A549 (cell line): ENCODE data around the gene TMPRSS2. TPM values are rescaled to one million over a fixed set of nuclear protein-coding genes. Genes with fewer than 3 reads are reported as not detected.

ENCODE experiments used
- ATAC-seq, 2 experiments: fragments of 200-7000 bp in 1 of 2; fragments of >200 bp in 1 of 2; cut with Nextera tagmentation in 1 of 2; cut with Tn5 transposase in 1 of 2; 3 replicates each; pipeline versions ENCODE4 v1.8.0 to v1.9.1; 2018 to 2020; ENCODE audit warnings: mild to moderate bottlenecking in 1 of 2, moderate library complexity in 1 of 2
- CTCF ChIA-PET: fragments of 300-600 bp; sonication (Branson Sonifier 250); formaldehyde crosslinking; extraction: SDS; loops from one replicate; lab custom pipeline; 2021; ENCODE audit warnings: antibody characterized with exemption, inconsistent platforms; lab: Yijun Ruan, JAX
- POLR2A ChIA-PET: fragments of 350-600 bp; formaldehyde crosslinking; extraction: SDS; loops from one replicate; lab custom pipeline; 2021; ENCODE audit warnings: antibody characterized with exemption, inconsistent platforms; lab: Yijun Ruan, JAX
- DNase-seq, 2 experiments: peaks; one replicate each; pipeline versions ENCODE4 v3.0.0 to v3.0.0-alpha.2; 2011 to 2016; ENCODE audit warnings: low read depth in 1 of 2, low spot score in 1 of 2
- FAIRE-seq: peaks from 2 replicates; lab custom pipeline; 2011; peaks lifted over from hg19 to GRCh38; lab: Jason Lieb, UNC
- H3K27ac ChIP-seq, 2 experiments: fragments of >200 bp; sonication (Bioruptor Twin); formaldehyde crosslinking; 3 replicates each; pipeline ENCODE4 v1.5.1; 2016 to 2017
- H3K4me1 ChIP-seq: fragments of >200 bp; sonication (Bioruptor Twin); formaldehyde crosslinking; 3 replicates; pipeline ENCODE4 v1.6.1; 2016
- H3K4me2 ChIP-seq: fragments of >200 bp; sonication (Bioruptor Twin); formaldehyde crosslinking; 3 replicates; pipeline ENCODE4 v1.6.1; 2016
- H3K4me3 ChIP-seq: fragments of >200 bp; sonication (Bioruptor Twin); formaldehyde crosslinking; 3 replicates; pipeline ENCODE4 v1.5.1; 2016
- H3K9me3 ChIP-seq: fragments of >200 bp; sonication (Bioruptor Twin); formaldehyde crosslinking; 3 replicates; pipeline ENCODE4 v1.6.1; 2016
- BHLHE40 ChIP-seq: IDR thresholded peaks from 2 replicates; pipeline ENCODE4 v1.6.1; 2012; ENCODE audit warnings: low read depth, low read length, inconsistent platforms
- CBX8 ChIP-seq: fragments of 200-600 bp; sonication (generic); IDR thresholded peaks from 2 replicates; pipeline ENCODE4 v1.6.1; 2016
- CHD4 ChIP-seq: fragments of 200-600 bp; sonication (generic); IDR thresholded peaks from 2 replicates; pipeline ENCODE4 v1.6.1; 2016; ENCODE audit warnings: antibody characterized with exemption, mild to moderate bottlenecking, borderline replicate concordance
- EHMT2 ChIP-seq: fragments of 200-600 bp; sonication (generic); IDR thresholded peaks from 2 replicates; pipeline ENCODE4 v1.6.1; 2016; ENCODE audit warnings: antibody characterized with exemption, low read depth, mild to moderate bottlenecking, moderate library complexity
- FOXS1 ChIP-seq: fragments of 250-450 bp; sonication (Bioruptor Pico); IDR thresholded peaks from 2 replicates; pipeline ENCODE4 v1.5.0; 2020; ENCODE audit warnings: mild to moderate bottlenecking, moderate library complexity
- HEYL ChIP-seq: fragments of 250-450 bp; sonication (Bioruptor Pico); IDR thresholded peaks from 2 replicates; pipeline ENCODE4 v1.8.0; 2021; ENCODE audit warnings: mild to moderate bottlenecking, moderate library complexity
- HOXB5 ChIP-seq: fragments of 250-450 bp; sonication (Bioruptor Pico); IDR thresholded peaks from 2 replicates; pipeline ENCODE4 v1.5.0; 2020; ENCODE audit warnings: mild to moderate bottlenecking, moderate library complexity
- JUNB ChIP-seq: fragments of >200 bp; sonication (Bioruptor Twin); formaldehyde crosslinking; IDR thresholded peaks from 2 replicates; pipeline ENCODE4 v1.6.1; 2016
- MAFK ChIP-seq: fragments of 450-650 bp; IDR thresholded peaks from 2 replicates; pipeline ENCODE4 v1.6.1; 2014; ENCODE audit not compliant: partially characterized antibody
- MAZ ChIP-seq: fragments of 150-350 bp; IDR thresholded peaks from 2 replicates; pipeline ENCODE4 v1.6.1; 2014; ENCODE audit warnings: antibody characterized with exemption, low read depth, low read length, borderline replicate concordance
- NFE2L2 ChIP-seq: fragments of 150-350 bp; conservative IDR thresholded peaks from 2 replicates; pipeline ENCODE4 v1.6.1; 2014; ENCODE audit warnings: low read length
- PHF8 ChIP-seq: fragments of 200-600 bp; sonication (generic); IDR thresholded peaks from 2 replicates; pipeline ENCODE4 v1.6.1; 2016; ENCODE audit warnings: low read depth, mild to moderate bottlenecking, antibody characterized with exemption, moderate library complexity, borderline replicate concordance
- POLR2AphosphoS2 ChIP-seq: conservative IDR thresholded peaks from 2 replicates; pipeline ENCODE4 v1.6.1; 2012; ENCODE audit warnings: low read length, improper control_type of control experiment, inconsistent platforms
- RAD21 ChIP-seq, 2 experiments: fragments of >200 bp in 1 of 2; sonication (Bioruptor Twin) in 1 of 2; formaldehyde crosslinking in 1 of 2; IDR thresholded peaks in 1 of 2; conservative IDR thresholded peaks in 1 of 2; 2 replicates in 1 of 2; 3 replicates in 1 of 2; pipeline ENCODE4 v1.6.1; 2012 to 2018; ENCODE audit warnings: inconsistent platforms in 1 of 2
- RARB ChIP-seq: fragments of 250-450 bp; sonication (Bioruptor Pico); IDR thresholded peaks from 2 replicates; pipeline ENCODE4 v1.8.0; 2021; ENCODE audit warnings: mild to moderate bottlenecking, moderate library complexity
- RNF2 ChIP-seq: fragments of 200-600 bp; sonication (generic); IDR thresholded peaks from 2 replicates; pipeline ENCODE4 v1.6.1; 2016; ENCODE audit warnings: low read depth, mild to moderate bottlenecking, antibody characterized with exemption, moderate library complexity, borderline replicate concordance
- TFCP2L1 ChIP-seq: fragments of 250-450 bp; sonication (Bioruptor Pico); IDR thresholded peaks from 2 replicates; pipeline ENCODE4 v1.5.0; 2021; ENCODE audit warnings: mild to moderate bottlenecking
- TP53 ChIP-seq: fragments of 250-450 bp; sonication (Bioruptor Pico); IDR thresholded peaks from 2 replicates; pipeline ENCODE4 v1.5.0; 2021; ENCODE audit warnings: mild to moderate bottlenecking, moderate library complexity
- ZNF302 ChIP-seq: fragments of 250-450 bp; sonication (Bioruptor Pico); IDR thresholded peaks from 2 replicates; pipeline ENCODE4 v1.9.0; 2021; ENCODE audit warnings: inconsistent platforms, mild to moderate bottlenecking, moderate library complexity
- WGBS: methylation state at CpG from one replicate; pipeline ENCODE4 v1.1.6; 2017; ENCODE audit errors: missing lambda C conversion rate; 5-methylcytosine and 5-hydroxymethylcytosine counted together
- polyA plus RNA-seq, 4 experiments: library from polyadenylated mRNA; depleted of rRNA in 3 of 4; stranded (reverse); fragments of >200 nt; fragmentation: RNase III in 1 of 4; extraction: RNeasy Plus Mini Kit Qiagen cat#74134 plus additional on column Dnase treatment in 1 of 4; gene quantifications; 2 replicates in 3 of 4; 3 replicates in 1 of 4; pipeline ENCODE4 v1.2.3, GENCODE V29; 2011 to 2017
- TF ChIP-seq, protein P1 (sequence below): IDR thresholded peaks from 2 replicates; pipeline ENCODE4 v1.6.1; 2012
- TF ChIP-seq, protein P2 (sequence below): fragments of 150-350 bp; IDR thresholded peaks from 2 replicates; pipeline ENCODE4 v1.6.1; 2014; ENCODE audit warnings: low read depth, mild to moderate bottlenecking, low read length
- TF ChIP-seq, protein P3 (sequence below): fragments of 250-450 bp; sonication (Bioruptor Pico); IDR thresholded peaks from 2 replicates; pipeline ENCODE4 v1.5.0; 2020; ENCODE audit warnings: low read depth, mild to moderate bottlenecking, moderate library complexity
- TF ChIP-seq, protein P4 (sequence below): fragments of 250-450 bp; sonication (Bioruptor Pico); IDR thresholded peaks from 2 replicates; pipeline ENCODE4 v1.5.0; 2021; ENCODE audit warnings: mild to moderate bottlenecking, moderate library complexity, borderline replicate concordance

Gene TMPRSS2
- polyA plus RNA-seq, 2 of the 4 experiments (the other 2 are of a cell fraction): not detected

DNA sequence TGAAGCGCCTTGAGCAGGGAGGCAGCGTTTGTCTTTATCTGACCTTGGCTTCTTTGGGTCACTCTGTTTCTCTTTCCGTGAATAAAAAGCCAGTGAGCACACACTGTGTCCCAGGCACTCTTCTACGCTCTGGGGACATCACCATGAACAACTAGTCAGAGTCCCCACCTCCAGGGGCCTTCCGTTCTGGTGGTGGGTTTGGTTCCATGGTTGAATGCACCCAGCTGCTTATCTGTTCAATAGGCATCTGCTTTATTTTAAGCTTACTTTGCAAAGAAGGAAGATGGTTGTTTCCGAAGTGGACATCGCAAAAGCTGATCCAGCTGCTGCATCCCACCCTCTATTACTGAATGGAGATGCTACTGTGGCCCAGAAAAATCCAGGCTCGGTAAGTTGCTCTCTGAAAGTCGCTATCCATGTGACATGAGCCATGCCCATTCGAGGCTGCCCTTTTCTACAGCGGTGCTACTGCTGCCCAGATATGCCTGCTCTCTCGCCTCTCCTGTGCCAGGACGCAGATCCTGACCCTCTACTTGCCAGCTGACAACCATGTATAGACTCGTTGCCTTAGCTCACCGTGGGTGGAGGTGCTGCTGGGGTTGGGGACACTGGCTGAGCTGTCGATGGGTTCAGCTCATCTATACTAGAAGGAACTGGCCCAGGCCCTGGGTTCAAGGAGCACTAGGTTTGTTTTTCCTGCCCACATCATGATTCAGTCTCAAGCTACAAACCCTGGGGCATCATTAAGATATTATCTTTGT is 76.0 kb downstream of the TMPRSS2 start:
- TF ChIP-seq, protein P1, sequence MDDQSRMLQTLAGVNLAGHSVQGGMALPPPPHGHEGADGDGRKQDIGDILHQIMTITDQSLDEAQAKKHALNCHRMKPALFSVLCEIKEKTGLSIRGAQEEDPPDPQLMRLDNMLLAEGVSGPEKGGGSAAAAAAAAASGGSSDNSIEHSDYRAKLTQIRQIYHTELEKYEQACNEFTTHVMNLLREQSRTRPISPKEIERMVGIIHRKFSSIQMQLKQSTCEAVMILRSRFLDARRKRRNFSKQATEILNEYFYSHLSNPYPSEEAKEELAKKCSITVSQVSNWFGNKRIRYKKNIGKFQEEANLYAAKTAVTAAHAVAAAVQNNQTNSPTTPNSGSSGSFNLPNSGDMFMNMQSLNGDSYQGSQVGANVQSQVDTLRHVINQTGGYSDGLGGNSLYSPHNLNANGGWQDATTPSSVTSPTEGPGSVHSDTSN: no peak
- TF ChIP-seq MAFK: no peak
- TF ChIP-seq TP53 (CRISPR knock-in tag): no peak
- TF ChIP-seq PHF8: no peak
- TF ChIP-seq, all 56 proteins: peak for 0
- ChIA-PET POLR2A (interaction anchor here (0.6 kb wide), 1 partner anchor 12 kb away, joined by 3 read pairs; no protein-coding TSS in a partner anchor), CTCF (interaction anchor here (0.6 kb wide), 1 partner anchor 114 kb away, joined by 3 read pairs; no protein-coding TSS in a partner anchor)
- DNase-seq: no peak
- Histone ChIP-seq H3K4me1 (no peaks in the 10 kb centered on the region), H3K4me2 (no peak overlapping the region), H3K4me3 (no peak overlapping the region), H3K9me3 (no peaks in the 10 kb centered on the region), H3K27ac (no peak overlapping the region)
- 54% methylated on average over 14 of the region's 16 CpGs for WGBS
- no peak for FAIRE-seq
- ATAC-seq: no peak

DNA sequence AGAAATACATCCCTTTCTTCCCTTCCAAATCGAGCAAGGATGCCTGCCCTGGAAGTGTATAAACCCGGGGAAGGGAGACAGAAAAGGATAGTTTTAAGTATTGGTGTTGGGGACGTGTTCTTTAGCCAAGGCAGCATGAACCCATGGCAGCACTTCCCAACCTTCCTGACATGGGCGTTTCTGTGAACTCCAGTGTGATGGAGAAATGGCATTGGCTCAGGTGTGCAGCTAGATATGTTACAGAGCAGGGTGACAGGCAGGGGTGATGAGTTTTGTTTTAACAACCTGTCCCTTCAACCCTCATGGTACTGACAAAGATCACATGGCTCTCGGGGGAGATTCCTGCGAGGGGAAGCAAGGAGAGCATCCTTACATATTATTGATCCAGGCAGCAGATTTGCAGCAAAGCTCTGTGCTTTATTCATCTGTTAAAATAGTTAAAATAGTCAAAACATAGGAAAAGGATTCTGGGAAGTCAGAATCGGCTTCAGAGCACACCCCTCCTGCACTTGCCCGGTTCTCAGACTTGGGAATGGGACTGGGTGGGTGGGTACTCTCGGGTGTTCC is 78.0 kb downstream of the TMPRSS2 start:
- no peak for ATAC-seq
- 20% methylated on average over 9 of the region's 9 CpGs for WGBS
- no peaks in the 10 kb centered on the region for H3K4me1 ChIP-seq
- ChIA-PET POLR2A (no interaction called here), CTCF (no interaction called here)
- TF ChIP-seq, protein P2, sequence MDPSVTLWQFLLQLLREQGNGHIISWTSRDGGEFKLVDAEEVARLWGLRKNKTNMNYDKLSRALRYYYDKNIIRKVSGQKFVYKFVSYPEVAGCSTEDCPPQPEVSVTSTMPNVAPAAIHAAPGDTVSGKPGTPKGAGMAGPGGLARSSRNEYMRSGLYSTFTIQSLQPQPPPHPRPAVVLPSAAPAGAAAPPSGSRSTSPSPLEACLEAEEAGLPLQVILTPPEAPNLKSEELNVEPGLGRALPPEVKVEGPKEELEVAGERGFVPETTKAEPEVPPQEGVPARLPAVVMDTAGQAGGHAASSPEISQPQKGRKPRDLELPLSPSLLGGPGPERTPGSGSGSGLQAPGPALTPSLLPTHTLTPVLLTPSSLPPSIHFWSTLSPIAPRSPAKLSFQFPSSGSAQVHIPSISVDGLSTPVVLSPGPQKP: no peak
- TF ChIP-seq NFE2L2: no peak
- no peak for TF ChIP-seq MAZ
- TF ChIP-seq POLR2AphosphoS2: no peak
- TF ChIP-seq, protein P3, sequence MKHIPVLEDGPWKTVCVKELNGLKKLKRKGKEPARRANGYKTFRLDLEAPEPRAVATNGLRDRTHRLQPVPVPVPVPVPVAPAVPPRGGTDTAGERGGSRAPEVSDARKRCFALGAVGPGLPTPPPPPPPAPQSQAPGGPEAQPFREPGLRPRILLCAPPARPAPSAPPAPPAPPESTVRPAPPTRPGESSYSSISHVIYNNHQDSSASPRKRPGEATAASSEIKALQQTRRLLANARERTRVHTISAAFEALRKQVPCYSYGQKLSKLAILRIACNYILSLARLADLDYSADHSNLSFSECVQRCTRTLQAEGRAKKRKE: no peak
- no peak for TF ChIP-seq FOXS1 (CRISPR knock-in tag)
- no peaks in the 10 kb centered on the region for H3K9me3 ChIP-seq
- FAIRE-seq: no peak
- H3K4me2 ChIP-seq: no peak overlapping the region
- no peak overlapping the region for H3K27ac ChIP-seq
- DNase-seq: no peak
- H3K4me3 ChIP-seq: no peak overlapping the region

DNA sequence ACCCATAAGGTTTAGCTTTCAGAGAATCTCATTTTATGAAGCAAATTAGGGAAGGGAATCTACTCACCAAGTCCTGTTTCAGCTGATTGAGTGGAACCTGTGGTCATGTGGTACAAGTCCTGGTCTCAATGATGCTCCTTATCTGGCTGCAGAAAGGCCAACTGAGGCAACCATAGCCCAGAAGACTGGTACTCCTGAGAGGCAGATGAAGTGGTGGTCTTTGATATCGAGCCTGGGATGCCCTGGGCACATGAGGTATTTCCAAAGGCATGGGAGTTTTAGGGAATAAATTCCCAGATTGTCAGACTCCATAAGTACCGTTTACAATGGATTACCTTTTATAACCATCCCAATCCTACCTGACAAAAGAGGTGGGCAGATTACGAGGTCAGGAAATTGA is 78.7 kb downstream of the TMPRSS2 start:
- H3K4me3 ChIP-seq: no peak overlapping the region
- POLR2A ChIA-PET: no interaction called here
- no peak overlapping the region for H3K27ac ChIP-seq
- no peak overlapping the region for H3K4me2 ChIP-seq
- no peaks in the 10 kb centered on the region for H3K4me1 ChIP-seq
- 39% methylated on average over 3 of the region's 3 CpGs for WGBS
- no peak for DNase-seq
- ATAC-seq: no peak
- CTCF ChIA-PET: no interaction called here
- H3K9me3 ChIP-seq: no peaks in the 10 kb centered on the region
- no peak for FAIRE-seq
- TF ChIP-seq JUNB (no peak), CBX8 (no peak), NFE2L2 (no peak), ZNF302 (CRISPR knock-in tag) (no peak), EHMT2 (no peak)
- TF ChIP-seq, protein P3: no peak

DNA sequence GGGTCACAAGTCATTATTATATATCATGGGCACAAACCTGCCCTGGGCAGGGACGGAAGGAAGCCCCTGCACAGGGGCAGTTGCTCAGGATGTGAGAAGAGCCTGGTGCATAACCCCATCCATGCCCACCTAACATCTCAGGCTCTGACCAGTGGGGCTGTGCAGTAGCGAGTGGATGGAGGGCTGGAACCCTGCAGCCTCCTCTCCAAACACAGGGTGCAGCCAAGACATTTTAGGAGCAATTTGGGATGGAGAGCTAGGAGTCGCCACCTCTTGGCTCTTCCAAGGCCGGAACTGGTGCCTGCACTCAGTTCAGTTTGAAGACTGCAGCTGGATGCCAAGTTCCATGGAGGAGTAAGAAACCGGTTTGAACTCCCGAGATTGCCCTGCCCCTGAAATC is 79.1 kb downstream of the TMPRSS2 start:
- Histone ChIP-seq H3K27ac (no peak overlapping the region), H3K4me2 (no peak overlapping the region), H3K4me1 (no peaks in the 10 kb centered on the region), H3K4me3 (no peak overlapping the region), H3K9me3 (no peaks in the 10 kb centered on the region)
- ATAC-seq (no peak), FAIRE-seq (no peak), DNase-seq (no peak)
- ChIA-PET POLR2A (no interaction called here), CTCF (no interaction called here)
- 68% methylated on average over 4 of the region's 6 CpGs for WGBS
- TF ChIP-seq RNF2 (no peak), CBX8 (no peak), HEYL (no peak), RARB (CRISPR knock-in tag) (no peak), TFCP2L1 (CRISPR knock-in tag) (no peak), EHMT2 (no peak), HOXB5 (CRISPR knock-in tag) (no peak), BHLHE40 (no peak), MAFK (no peak), CHD4 (no peak), RAD21 (conservative IDR thresholded peaks at IDR 0.05 in 1 of 2, IDR thresholded peaks at IDR 0.05 in 1 of 2) (no peak)
- TF ChIP-seq, protein P4, sequence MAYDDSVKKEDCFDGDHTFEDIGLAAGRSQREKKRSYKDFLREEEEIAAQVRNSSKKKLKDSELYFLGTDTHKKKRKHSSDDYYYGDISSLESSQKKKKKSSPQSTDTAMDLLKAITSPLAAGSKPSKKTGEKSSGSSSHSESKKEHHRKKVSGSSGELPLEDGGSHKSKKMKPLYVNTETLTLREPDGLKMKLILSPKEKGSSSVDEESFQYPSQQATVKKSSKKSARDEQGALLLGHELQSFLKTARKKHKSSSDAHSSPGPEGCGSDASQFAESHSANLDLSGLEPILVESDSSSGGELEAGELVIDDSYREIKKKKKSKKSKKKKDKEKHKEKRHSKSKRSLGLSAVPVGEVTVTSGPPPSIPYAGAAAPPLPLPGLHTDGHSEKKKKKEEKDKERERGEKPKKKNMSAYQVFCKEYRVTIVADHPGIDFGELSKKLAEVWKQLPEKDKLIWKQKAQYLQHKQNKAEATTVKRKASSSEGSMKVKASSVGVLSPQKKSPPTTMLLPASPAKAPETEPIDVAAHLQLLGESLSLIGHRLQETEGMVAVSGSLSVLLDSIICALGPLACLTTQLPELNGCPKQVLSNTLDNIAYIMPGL (CRISPR knock-in tag): no peak
